Measurements from ENCODE around the gene ANP32E.

DNA sequence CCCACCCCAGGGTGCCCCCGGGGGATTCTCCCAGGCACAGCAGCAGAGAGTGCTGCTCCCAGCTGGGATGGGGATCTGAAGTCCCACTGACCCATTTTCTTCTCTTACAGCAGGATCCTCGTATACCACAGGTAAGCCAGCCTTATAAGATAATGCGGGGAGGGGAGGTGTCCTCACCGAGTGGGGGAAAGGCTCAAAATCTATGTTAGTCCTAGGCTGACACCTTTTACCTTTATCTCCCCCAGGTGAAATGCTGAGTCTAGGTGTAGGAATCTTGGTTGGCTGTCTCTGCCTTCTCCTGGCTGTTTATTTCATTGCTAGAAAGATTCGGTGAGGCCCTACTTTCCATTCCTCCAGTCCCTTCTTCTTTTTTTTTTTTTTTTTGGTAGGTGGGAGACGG, 27.6 kb upstream of the ANP32E start:
- TF ChIP-seq, protein P1, sequence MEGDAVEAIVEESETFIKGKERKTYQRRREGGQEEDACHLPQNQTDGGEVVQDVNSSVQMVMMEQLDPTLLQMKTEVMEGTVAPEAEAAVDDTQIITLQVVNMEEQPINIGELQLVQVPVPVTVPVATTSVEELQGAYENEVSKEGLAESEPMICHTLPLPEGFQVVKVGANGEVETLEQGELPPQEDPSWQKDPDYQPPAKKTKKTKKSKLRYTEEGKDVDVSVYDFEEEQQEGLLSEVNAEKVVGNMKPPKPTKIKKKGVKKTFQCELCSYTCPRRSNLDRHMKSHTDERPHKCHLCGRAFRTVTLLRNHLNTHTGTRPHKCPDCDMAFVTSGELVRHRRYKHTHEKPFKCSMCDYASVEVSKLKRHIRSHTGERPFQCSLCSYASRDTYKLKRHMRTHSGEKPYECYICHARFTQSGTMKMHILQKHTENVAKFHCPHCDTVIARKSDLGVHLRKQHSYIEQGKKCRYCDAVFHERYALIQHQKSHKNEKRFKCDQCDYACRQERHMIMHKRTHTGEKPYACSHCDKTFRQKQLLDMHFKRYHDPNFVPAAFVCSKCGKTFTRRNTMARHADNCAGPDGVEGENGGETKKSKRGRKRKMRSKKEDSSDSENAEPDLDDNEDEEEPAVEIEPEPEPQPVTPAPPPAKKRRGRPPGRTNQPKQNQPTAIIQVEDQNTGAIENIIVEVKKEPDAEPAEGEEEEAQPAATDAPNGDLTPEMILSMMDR (conservative IDR thresholded peaks at IDR 0.05): no peak
- no peak for TF ChIP-seq EZH2 (IDR thresholded peaks at IDR 0.05; ENCODE audit: low read depth)

Data from PC-9 (cell line).